Right lobe of liver (tissue), 6 donors: ENCODE data around the gene DIAPH2. TPM values are rescaled to one million over a fixed set of nuclear protein-coding genes. Genes with fewer than 3 reads are reported as not detected.

Experiments
- ATAC-seq, 4 donors: fragments of 200-7000 bp; cut with Tn5 transposase; one replicate each; pipeline ENCODE4 v1.9.1; 2020; ENCODE audit warnings: mild to moderate bottlenecking in 4 of 4, moderate library complexity in 4 of 4
- DNase-seq, 3 donors: peaks; one replicate each; pipeline ENCODE4 v3.0.0-alpha.2; 2020
- H3K27ac ChIP-seq, 3 donors: fragments of 200-600 bp; one replicate each; pipeline ENCODE4 v1.8.0; 2022
- H3K27me3 ChIP-seq, 2 donors: fragments of 200-600 bp; one replicate each; pipeline ENCODE4 v1.8.0; 2022
- H3K36me3 ChIP-seq, 4 donors: fragments of 200-600 bp; sonication (generic) in 1 of 4; one replicate each; pipeline versions ENCODE4 v1.5.1 to v1.8.0; 2017 to 2022; ENCODE audit warnings: control low read depth in 1 of 4
- H3K4me1 ChIP-seq, 4 donors: fragments of 200-600 bp; sonication (generic) in 1 of 4; one replicate each; pipeline versions ENCODE4 v1.5.1 to v1.8.0; 2017 to 2022; ENCODE audit warnings: control low read depth in 1 of 4
- H3K4me3 ChIP-seq, 3 donors: fragments of 200-600 bp; one replicate each; pipeline ENCODE4 v1.8.0; 2022
- H3K9me3 ChIP-seq, 4 donors: fragments of 200-600 bp; sonication (generic) in 1 of 4; one replicate each; pipeline versions ENCODE4 v1.5.1 to v1.8.0; 2017 to 2022; ENCODE audit warnings: control low read depth in 1 of 4
- POLR2A ChIP-seq: fragments of 450-650 bp; IDR thresholded peaks from one replicate; pipeline ENCODE4 v1.6.1; 2017; ENCODE audit warnings: antibody characterized with exemption, mild to moderate bottlenecking
- WGBS: methylation state at CpG from one replicate; pipeline ENCODE4 v1.1.6; 2018; ENCODE audit warnings: low coverage, low lambda C conversion rate; ENCODE audit not compliant: insufficient coverage; ENCODE audit errors: missing lambda C conversion rate; 5-methylcytosine and 5-hydroxymethylcytosine counted together
- intact Hi-C, 2 donors: fragments of 100-400 bp; cut with DNase I; formaldehyde crosslinking; loops; one replicate each; pipeline versions ENCODE4 v1.11.2 to v1.14.1; 2022
- total RNA-seq, 6 experiments: library from RNA; depleted of rRNA in 2 of 6; stranded (reverse); fragments of >200 nt in 2 of 6; fragmentation: NEBNext Ultra II Directional in 3 of 6; extraction: Animal tissue kit (Norgen Biotek cat#: 25700) in 3 of 6; gene quantifications; one replicate each; pipeline versions ENCODE4 v1.1.0 to v1.2.4, GENCODE V29; 2016 to 2023
- TF ChIP-seq, protein P1 (sequence below), 4 donors: fragments of 200-600 bp in 3 of 4; fragments of 450-650 bp in 1 of 4; IDR thresholded peaks; one replicate each; pipeline versions ENCODE4 v1.5.1 to v1.8.0; 2016 to 2022; ENCODE audit warnings: antibody characterized with exemption in 4 of 4, mild to moderate bottlenecking in 2 of 4
- donor health status: DM: no; HTN: yes; CAD: no.
- donor health status: DM: no; HTN: no; CAD: no.
- donor health status: DM: no; HTN: no; CAD: no.
- donor health status: DM: no; HTN: yes; CAD: no.
- donor health status: DM: no; HTN: yes; CAD: no.

DIAPH2 gene
- total RNA-seq, 6 experiments from 2014 or later = 10.6 to 20.0 (median 16.4) TPM

DNA sequence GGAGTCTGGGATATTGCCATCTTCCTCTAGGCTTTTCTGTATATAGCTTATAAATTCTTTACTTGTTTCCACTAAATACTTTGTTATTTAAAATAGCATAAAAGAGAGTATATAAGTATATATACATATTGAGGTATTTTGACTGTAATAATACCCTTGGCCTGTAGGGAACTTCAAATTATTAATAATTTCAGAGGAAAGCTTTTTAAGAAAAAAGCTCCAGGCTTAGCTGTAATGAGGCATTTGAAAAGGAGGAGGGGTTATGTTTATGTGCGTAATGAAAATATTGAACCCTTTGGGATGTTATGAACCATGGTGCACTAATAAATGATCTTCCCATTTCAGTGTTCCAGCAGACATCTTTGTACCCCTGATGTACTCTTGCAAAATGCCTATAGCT lies 777.1 kb downstream of the DIAPH2 start:
- TF ChIP-seq POLR2A = no peak
- TF ChIP-seq, protein P1, sequence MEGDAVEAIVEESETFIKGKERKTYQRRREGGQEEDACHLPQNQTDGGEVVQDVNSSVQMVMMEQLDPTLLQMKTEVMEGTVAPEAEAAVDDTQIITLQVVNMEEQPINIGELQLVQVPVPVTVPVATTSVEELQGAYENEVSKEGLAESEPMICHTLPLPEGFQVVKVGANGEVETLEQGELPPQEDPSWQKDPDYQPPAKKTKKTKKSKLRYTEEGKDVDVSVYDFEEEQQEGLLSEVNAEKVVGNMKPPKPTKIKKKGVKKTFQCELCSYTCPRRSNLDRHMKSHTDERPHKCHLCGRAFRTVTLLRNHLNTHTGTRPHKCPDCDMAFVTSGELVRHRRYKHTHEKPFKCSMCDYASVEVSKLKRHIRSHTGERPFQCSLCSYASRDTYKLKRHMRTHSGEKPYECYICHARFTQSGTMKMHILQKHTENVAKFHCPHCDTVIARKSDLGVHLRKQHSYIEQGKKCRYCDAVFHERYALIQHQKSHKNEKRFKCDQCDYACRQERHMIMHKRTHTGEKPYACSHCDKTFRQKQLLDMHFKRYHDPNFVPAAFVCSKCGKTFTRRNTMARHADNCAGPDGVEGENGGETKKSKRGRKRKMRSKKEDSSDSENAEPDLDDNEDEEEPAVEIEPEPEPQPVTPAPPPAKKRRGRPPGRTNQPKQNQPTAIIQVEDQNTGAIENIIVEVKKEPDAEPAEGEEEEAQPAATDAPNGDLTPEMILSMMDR (IDR thresholded peaks at IDR 0.05) = no peak
- H3K9me3 ChIP-seq = no peaks in the 10 kb centered on the region
- intact Hi-C loops = no loop called here
- no peaks in the 10 kb centered on the region for H3K4me1 ChIP-seq
- no peak for ATAC-seq
- H3K36me3 ChIP-seq = no peaks in the 10 kb centered on the region
- H3K27ac ChIP-seq = no peak overlapping the region
- no peaks in the 10 kb centered on the region for H3K27me3 ChIP-seq
- DNase-seq = no peak
- 80% methylated on average over 1 of the region's 1 CpG for WGBS
- H3K4me3 ChIP-seq = no peak overlapping the region

DNA sequence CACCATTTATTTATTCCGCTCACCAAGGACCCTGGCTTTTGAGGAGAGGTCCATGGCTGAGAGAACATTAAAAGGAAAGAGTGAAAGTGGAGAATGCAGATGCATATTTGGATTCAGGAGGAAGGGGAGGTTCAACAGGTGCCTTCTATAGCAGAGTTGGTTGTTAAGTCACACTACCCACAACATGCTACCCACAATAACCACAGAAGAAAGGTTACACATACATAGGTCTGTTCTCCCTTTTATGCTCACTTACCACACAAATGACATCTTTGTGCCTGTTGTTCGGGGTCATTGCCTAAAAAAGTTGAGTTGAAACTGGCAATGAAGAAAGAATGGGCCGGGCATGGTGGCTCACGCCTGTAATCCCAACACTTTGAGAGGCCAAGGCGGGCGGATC lies 786.4 kb downstream of the DIAPH2 start:
- Histone ChIP-seq H3K27ac (no peak overlapping the region), H3K27me3 (no peaks in the 10 kb centered on the region), H3K36me3 (no peaks in the 10 kb centered on the region), H3K4me1 (no peaks in the 10 kb centered on the region), H3K9me3 (no peaks in the 10 kb centered on the region), H3K4me3 (no peak overlapping the region)
- no peak for ATAC-seq
- DNase-seq = no peak
- intact Hi-C loops = no loop called here
- TF ChIP-seq, protein P1 (IDR thresholded peaks at IDR 0.05) = no peak
- no peak for TF ChIP-seq POLR2A
- WGBS = 75% methylated on average over 3 of the region's 6 CpGs

DNA sequence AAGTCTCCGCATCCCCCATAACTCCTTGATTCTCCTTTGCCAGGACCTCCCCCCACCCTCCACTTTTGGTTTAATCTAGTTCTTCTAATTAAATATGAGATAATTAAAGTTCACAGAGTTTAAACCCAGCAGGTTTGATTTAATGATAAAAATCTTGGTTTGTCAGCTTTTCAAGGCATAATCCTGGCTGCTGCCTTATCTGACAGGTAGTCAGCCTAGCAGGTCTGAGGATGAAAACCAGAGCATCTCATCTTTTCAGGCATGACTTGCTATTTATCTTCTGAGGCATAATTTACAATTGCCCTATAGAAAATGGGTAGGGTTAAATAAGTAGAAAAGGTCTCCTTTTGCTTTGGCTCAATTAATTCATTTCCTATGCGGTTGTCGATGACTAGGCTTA lies 790.3 kb downstream of the DIAPH2 start:
- Histone ChIP-seq H3K27ac (no peak overlapping the region), H3K9me3 (no peaks in the 10 kb centered on the region), H3K4me3 (no peak overlapping the region), H3K36me3 (no peaks in the 10 kb centered on the region), H3K4me1 (no peaks in the 10 kb centered on the region), H3K27me3 (no peaks in the 10 kb centered on the region)
- 94% methylated on average over 3 of the region's 3 CpGs for WGBS
- TF ChIP-seq POLR2A = no peak
- TF ChIP-seq, protein P1 (IDR thresholded peaks at IDR 0.05) = no peak
- DNase-seq (no peak), ATAC-seq (no peak)
- intact Hi-C loops = no loop called here

DNA sequence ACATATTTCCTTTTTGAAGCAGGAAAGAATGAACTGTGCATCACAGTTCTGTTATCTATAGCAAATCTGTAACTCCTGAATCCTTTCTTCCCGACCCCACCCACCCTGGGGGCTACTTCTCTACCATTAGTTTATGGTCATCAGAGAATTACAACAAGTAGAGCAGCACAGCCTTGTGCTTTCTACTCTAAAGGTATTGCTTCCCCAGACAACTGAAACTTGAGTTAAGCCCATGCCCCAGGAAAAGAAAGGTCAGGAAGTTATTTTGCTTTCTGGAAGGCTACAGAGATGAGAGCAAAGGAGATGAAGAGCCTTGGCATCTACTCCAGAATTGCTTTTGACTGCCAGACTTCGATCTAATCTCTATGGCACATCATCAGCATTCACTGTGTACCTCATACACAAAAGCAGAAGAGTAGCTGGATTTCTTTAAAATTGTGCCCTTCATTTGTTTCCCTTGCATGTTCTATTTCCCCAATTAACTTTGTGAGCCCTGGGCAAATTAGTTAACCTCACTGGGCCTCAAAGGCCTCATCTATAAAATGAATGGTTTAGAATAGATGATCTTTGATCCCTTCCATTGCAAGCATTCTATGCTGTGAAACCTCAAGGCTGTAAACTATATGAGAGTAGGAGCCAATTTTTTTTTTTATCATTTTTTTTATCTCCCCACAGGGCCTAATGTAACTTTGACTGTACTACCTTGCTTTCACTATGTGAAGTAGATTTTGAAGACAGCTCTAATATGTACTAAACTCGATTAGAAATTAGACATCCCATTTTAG lies 794.7 kb downstream of the DIAPH2 start:
- no peaks in the 10 kb centered on the region for H3K9me3 ChIP-seq
- ATAC-seq (no peak), DNase-seq (no peak)
- H3K27ac ChIP-seq = no peak overlapping the region
- 56% methylated on average over 3 of the region's 3 CpGs for WGBS
- H3K27me3 ChIP-seq = no peaks in the 10 kb centered on the region
- no peaks in the 10 kb centered on the region for H3K36me3 ChIP-seq
- no peak overlapping the region for H3K4me3 ChIP-seq
- TF ChIP-seq, protein P1 (IDR thresholded peaks at IDR 0.05) = no peak
- TF ChIP-seq POLR2A = no peak
- intact Hi-C loops = no loop called here
- H3K4me1 ChIP-seq = no peaks in the 10 kb centered on the region
